HG02973 (cell line): ENCODE results near the gene KRTAP3-2.

Experiments used
- ATAC-seq: cut with Tn5 transposase; IDR thresholded peaks from one replicate; pipeline ENCODE4 v1.9.1; 2021; ENCODE audit warnings: moderate library complexity; ENCODE audit not compliant: unreplicated experiment

Gene KRTAP3-2

GRCh38 chr17:41012326-41013120 is 12.8 kb upstream of the KRTAP3-2 start:
- ATAC-seq = no peak

- ATAC-seq = no peak
These were observed 10.7 kb upstream of the KRTAP3-2 start for GRCh38 chr17:41010441-41010840.

GRCh38 chr17:41009936-41010335 is 10.2 kb upstream of the KRTAP3-2 start:
- ATAC-seq = no peak

- ATAC-seq = no peak
These were observed 9.6 kb upstream of the KRTAP3-2 start for GRCh38 chr17:41009301-41009760.

GRCh38 chr17:41008811-41009210 is 9.1 kb upstream of the KRTAP3-2 start, which contains the start of gene KRTAP3-1:
KRTAP3-1 (minus strand) TSS chr17:41009128; CDS start chr17:41009074, 54 bp downstream.
- ATAC-seq = no peak

GRCh38 chr17:41004397-41004796 is 4.7 kb upstream of the KRTAP3-2 start:
- no peak for ATAC-seq

GRCh38 chr17:41003926-41004325 is 4.2 kb upstream of the KRTAP3-2 start:
- ATAC-seq = no peak

GRCh38 chr17:41002814-41003213 is 3.1 kb upstream of the KRTAP3-2 start:
- no peak for ATAC-seq

- ATAC-seq = no peak
These were observed 2.1 kb upstream of the KRTAP3-2 start for GRCh38 chr17:41001795-41002194.

GRCh38 chr17:40997361-40997760 is 2.3 kb downstream of the KRTAP3-2 start:
- no peak for ATAC-seq

- no peak for ATAC-seq
These were observed 2.9 kb downstream of the KRTAP3-2 start for GRCh38 chr17:40996829-40997228.

- no peak for ATAC-seq
These were observed 4.6 kb downstream of the KRTAP3-2 start for GRCh38 chr17:40995116-40995515.

GRCh38 chr17:40993839-40994238 is 5.9 kb downstream of the KRTAP3-2 start, which contains the start of gene KRTAP3-3:
KRTAP3-3 (minus strand) TSS chr17:40994164; CDS start chr17:40994097, 67 bp downstream.
- no peak for ATAC-seq

GRCh38 chr17:40993084-40993483 is 6.6 kb downstream of the KRTAP3-2 start:
- ATAC-seq = no peak

GRCh38 chr17:40992666-40993065 is 7.0 kb downstream of the KRTAP3-2 start:
- ATAC-seq = no peak

GRCh38 chr17:40986920-40987319 is 12.8 kb downstream of the KRTAP3-2 start:
- ATAC-seq = no peak

GRCh38 chr17:40984226-40984625 is 15.5 kb downstream of the KRTAP3-2 start, which contains the start of gene KRT40:
KRT40 (minus strand) TSS chr17:40984326; CDS start chr17:40984273, 53 bp downstream.
- no peak for ATAC-seq

GRCh38 chr17:40981115-40981514 is 18.6 kb downstream of the KRTAP3-2 start:
- no peak for ATAC-seq

GRCh38 chr17:40980596-40980995 is 19.1 kb downstream of the KRTAP3-2 start:
- no peak for ATAC-seq

GRCh38 chr17:40980117-40980516 is 19.6 kb downstream of the KRTAP3-2 start:
- ATAC-seq = no peak

GRCh38 chr17:40978575-40979151 is 21.0 kb downstream of the KRTAP3-2 start:
- no peak for ATAC-seq

- no peak for ATAC-seq
These were observed 24.2 kb downstream of the KRTAP3-2 start for GRCh38 chr17:40975516-40975915.
